Activated CD4-positive, alpha-beta T cell treated with anti-CD3 and anti-CD28 coated beads, Interleukin-2, amount 10 ng/mL, durations not matched to agents 24 days and 14 days (primary cell): ENCODE data around the gene SRP54. TPM values are rescaled to one million over a fixed set of nuclear protein-coding genes. Genes with fewer than 3 reads are reported as not detected.
A peak's percentile ranks its signal among the peaks of the same experiment; 100 is the strongest.

Source experiments
- DNase-seq: peaks from one replicate; pipeline ENCODE4 v3.0.0; 2022
- H3K27ac Mint-ChIP-seq: one replicate; pipeline ENCODE4 v1.8.0; 2022; ENCODE audit warnings: mild to moderate bottlenecking, mixed read lengths
- H3K27me3 Mint-ChIP-seq: one replicate; pipeline ENCODE4 v1.8.0; 2022; ENCODE audit warnings: mixed read lengths
- H3K36me3 Mint-ChIP-seq: one replicate; pipeline ENCODE4 v1.8.0; 2022; ENCODE audit warnings: low read depth, mild to moderate bottlenecking, mixed read lengths
- H3K4me1 Mint-ChIP-seq: one replicate; pipeline ENCODE4 v1.8.0; 2021; ENCODE audit warnings: mixed read lengths
- H3K4me3 Mint-ChIP-seq: one replicate; pipeline ENCODE4 v1.8.0; 2022; ENCODE audit warnings: mild to moderate bottlenecking, moderate library complexity, mixed read lengths
- H3K9me3 Mint-ChIP-seq: one replicate; pipeline ENCODE4 v1.8.0; 2021; ENCODE audit warnings: mixed read lengths
- intact Hi-C: fragments of 100-400 bp; cut with micrococcal nuclease; formaldehyde crosslinking; loops from one replicate; pipeline ENCODE4 v1.15.1; 2023
- total RNA-seq: library from RNA; stranded (reverse); gene quantifications from 2 replicates; pipeline ENCODE4 v1.2.3, GENCODE V29; 2022

SRP54 gene
- total RNA-seq, 1 donor from 2014 or later = 73.6 TPM

DNA sequence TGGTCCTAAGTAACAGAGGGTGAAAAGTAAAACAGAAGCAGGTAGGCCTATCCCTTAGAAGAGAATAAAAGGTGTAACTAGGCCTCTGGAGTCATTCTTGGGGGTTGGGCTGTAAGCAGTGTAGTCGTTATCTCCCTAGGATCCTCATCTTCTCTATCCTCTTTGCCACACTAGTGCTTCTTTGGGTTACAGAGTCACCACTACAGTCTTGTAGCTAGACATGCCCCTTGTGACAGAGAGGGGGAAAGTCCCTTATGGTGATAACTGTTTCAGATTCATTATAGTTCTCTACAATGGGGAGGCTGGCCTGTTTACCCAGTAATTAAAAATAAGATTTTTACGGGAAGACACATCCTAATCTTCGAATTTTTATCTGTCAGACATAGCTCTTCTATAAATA is 16.4 kb upstream of the SRP54 start:
- H3K36me3 Mint-ChIP-seq = peaks cover 27% of the 10 kb centered on the region
- peaks cover 14% of the 10 kb centered on the region for H3K4me1 Mint-ChIP-seq
- no peak overlapping the region for H3K4me3 Mint-ChIP-seq
- H3K9me3 Mint-ChIP-seq = no peaks in the 10 kb centered on the region
- intact Hi-C loops = no loop called here
- no peaks in the 10 kb centered on the region for H3K27me3 Mint-ChIP-seq
- peak; percentile 64 for DNase-seq
- peak overlapping the region; percentile 39 for H3K27ac Mint-ChIP-seq

DNA sequence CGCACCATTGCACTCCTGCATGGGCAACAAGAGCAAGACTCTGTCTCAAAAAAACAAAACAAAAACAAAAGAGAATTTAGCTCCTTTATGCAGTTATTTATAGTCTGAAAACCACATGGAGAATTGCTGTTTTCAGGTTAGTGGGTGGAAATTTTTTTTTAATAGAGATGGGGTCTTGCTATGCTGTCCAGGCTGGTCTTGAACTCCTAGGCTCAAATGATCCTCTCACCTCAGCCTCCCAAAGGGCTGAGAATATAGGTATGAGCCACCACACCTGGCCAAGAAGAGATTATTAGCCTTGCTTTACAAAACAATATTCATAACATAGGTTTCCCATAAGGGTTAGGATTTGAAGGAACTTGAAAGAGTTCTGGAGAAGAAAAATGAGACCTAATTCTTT is 12.1 kb upstream of the SRP54 start:
- Mint-ChIP-seq H3K27ac (no peak overlapping the region), H3K4me3 (no peak overlapping the region), H3K27me3 (no peaks in the 10 kb centered on the region), H3K4me1 (peaks cover 16% of the 10 kb centered on the region), H3K36me3 (peaks cover 31% of the 10 kb centered on the region), H3K9me3 (no peaks in the 10 kb centered on the region)
- DNase-seq = no peak
- intact Hi-C loops = no loop called here

DNA sequence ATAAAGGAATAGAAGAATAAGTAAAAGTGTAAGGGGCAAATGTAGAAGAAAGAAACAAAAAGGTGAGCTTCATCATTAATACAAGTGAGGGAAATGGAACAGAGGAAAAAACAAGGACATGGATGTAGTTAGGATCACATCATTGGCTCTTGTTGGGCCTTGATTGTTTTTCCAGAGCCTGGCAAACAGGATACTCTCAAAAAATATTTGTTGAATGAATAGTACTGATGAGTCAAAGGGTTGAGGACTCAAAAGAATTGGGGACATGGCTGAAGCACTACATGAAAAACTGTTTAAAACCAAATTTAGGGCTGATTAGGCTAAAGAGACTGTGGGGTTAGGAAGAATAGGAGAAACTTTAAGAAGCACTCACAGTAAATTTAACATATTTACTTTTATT is 11.4 kb upstream of the SRP54 start:
- H3K9me3 Mint-ChIP-seq = no peaks in the 10 kb centered on the region
- no peak overlapping the region for H3K27ac Mint-ChIP-seq
- DNase-seq = no peak
- no peak overlapping the region for H3K4me3 Mint-ChIP-seq
- no peaks in the 10 kb centered on the region for H3K27me3 Mint-ChIP-seq
- intact Hi-C loops = no loop called here
- H3K36me3 Mint-ChIP-seq = peaks cover 26% of the 10 kb centered on the region
- peaks cover 13% of the 10 kb centered on the region for H3K4me1 Mint-ChIP-seq

GRCh38 chr14:34971801-34972200 is 11.0 kb upstream of the SRP54 start:
- H3K9me3 Mint-ChIP-seq = no peaks in the 10 kb centered on the region
- H3K36me3 Mint-ChIP-seq = peaks cover 25% of the 10 kb centered on the region
- no peaks in the 10 kb centered on the region for H3K27me3 Mint-ChIP-seq
- no peak overlapping the region for H3K27ac Mint-ChIP-seq
- H3K4me3 Mint-ChIP-seq = no peak overlapping the region
- peaks cover 9% of the 10 kb centered on the region for H3K4me1 Mint-ChIP-seq
- intact Hi-C loops = no loop called here
- DNase-seq = no peak

DNA sequence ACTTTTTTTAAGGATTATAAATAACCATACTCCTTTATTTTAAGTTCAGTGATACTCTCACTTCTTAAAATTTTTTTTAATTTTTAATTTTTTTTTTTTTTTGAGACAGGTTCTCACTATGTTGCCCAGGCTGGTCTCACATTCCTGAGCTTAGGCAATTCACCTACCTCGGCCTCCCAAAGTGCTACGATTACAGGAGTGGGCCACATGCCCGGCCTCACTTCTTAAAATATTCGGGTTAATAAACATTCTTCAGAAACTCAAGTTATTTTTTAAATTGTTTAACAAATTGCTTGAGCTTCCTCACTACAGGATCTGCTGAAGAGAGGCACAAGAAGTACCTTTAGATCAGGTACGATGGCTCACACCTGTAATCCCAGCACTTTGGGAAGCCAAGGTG is 4.3 kb upstream of the SRP54 start:
- intact Hi-C loops = no loop called here
- no peak overlapping the region for H3K4me3 Mint-ChIP-seq
- no peak for DNase-seq
- peaks cover 4% of the 10 kb centered on the region for H3K36me3 Mint-ChIP-seq
- H3K27ac Mint-ChIP-seq = no peak overlapping the region
- H3K27me3 Mint-ChIP-seq = no peaks in the 10 kb centered on the region
- no peaks in the 10 kb centered on the region for H3K9me3 Mint-ChIP-seq
- H3K4me1 Mint-ChIP-seq = peaks cover 6% of the 10 kb centered on the region

DNA sequence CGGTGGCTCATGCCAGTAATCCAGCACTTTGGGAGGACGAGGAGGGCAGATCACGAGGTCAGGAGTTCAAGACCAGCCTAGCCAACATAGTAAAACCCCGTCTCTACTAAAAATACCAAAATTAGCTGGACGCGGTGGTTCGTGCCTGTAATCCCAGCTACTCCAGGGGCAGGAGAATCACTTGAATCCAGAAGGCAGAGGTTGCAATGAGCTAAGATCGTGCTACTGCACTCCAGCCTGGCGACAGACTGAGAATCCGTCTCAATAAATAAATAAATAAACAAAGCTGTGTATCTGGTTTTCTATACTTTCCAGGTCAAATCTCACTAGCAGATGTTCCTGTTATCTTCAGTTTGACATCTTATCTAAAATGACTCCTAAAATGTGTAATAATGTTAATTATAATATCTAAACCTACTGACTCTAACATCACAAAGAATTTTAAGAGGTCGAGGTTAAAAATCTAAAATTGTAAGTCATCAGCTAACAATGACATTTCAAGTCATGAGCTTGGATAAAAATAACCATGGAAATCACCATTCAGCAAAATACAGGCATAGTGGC is 2.4 kb upstream of the SRP54 start:
- Mint-ChIP-seq H3K4me1 (peaks cover 7% of the 10 kb centered on the region), H3K4me3 (peak overlapping the region; percentile 42)

DNA sequence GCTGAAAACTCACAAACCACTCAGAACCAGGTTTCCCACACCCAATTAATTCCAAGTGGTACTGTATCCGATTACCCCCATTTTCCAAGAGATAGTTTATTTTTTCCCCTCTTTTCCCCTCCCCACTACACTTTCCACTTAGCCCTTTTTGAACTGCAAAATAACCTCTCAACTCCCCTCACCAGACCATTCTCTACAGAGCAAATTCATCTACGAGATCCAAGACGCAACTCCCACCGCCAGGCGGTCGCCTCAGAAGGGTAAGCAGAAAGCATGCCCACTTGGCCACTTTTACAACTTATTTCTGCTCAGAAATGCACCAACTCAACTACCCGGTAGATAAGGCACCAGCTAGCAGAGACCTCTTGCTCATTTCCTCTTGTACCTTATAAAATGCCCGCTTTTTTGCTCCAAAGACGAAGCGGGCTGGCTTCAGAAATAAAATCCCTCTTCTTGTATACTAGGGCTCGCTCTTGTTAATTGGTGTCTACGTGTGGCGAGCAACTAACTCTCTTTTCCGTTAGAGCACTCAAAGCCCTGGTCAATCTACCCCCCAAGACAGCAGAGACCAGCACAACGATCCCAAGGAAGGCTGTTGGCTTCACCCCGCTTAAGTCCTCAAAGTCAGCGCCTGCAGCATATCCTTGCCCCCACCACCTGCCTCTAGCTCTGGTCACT is 910 bp upstream of the SRP54 start:
- H3K9me3 Mint-ChIP-seq = no peaks in the 10 kb centered on the region
- no peak overlapping the region for H3K4me3 Mint-ChIP-seq
- H3K27ac Mint-ChIP-seq = no peak overlapping the region
- no peaks in the 10 kb centered on the region for H3K27me3 Mint-ChIP-seq
- peak; percentile 82 for DNase-seq
- intact Hi-C loops = loop anchor here (1.0 to 5.0 kb wide), 11 partner anchors 51 to 825 kb away; partner anchors contain the start of genes FAM177A1, NFKBIA, PRORP and PSMA6
- H3K36me3 Mint-ChIP-seq = peaks cover 20% of the 10 kb centered on the region
- H3K4me1 Mint-ChIP-seq = peaks cover 14% of the 10 kb centered on the region

More for the DNA sequence above, 2.4 kb upstream of the SRP54 start:
- no peaks in the 10 kb centered on the region for H3K9me3 Mint-ChIP-seq
- no peaks in the 10 kb centered on the region for H3K27me3 Mint-ChIP-seq
- peaks cover 15% of the 10 kb centered on the region for H3K36me3 Mint-ChIP-seq
- DNase-seq = no peak
- no peak overlapping the region for H3K27ac Mint-ChIP-seq
- intact Hi-C loops = loop anchor here (5.0 kb wide), 4 partner anchors 123 to 827 kb away; partner anchors contain the start of genes RALGAPA1 and SNX6

GRCh38 chr14:34983148-34983760 is 462 bp downstream of the SRP54 start:
- H3K27ac Mint-ChIP-seq = no peak overlapping the region
- H3K27me3 Mint-ChIP-seq = no peaks in the 10 kb centered on the region
- H3K4me1 Mint-ChIP-seq = peaks cover 17% of the 10 kb centered on the region
- no peak overlapping the region for H3K4me3 Mint-ChIP-seq
- no peak for DNase-seq
- intact Hi-C loops = loop anchor here (2.0 to 5.0 kb wide), 5 partner anchors 52 to 824 kb away; partner anchors contain the start of genes RALGAPA1 and SNX6
- H3K36me3 Mint-ChIP-seq = peaks cover 20% of the 10 kb centered on the region
- H3K9me3 Mint-ChIP-seq = no peaks in the 10 kb centered on the region

- Mint-ChIP-seq H3K27me3 (no peaks in the 10 kb centered on the region), H3K36me3 (peaks cover 20% of the 10 kb centered on the region), H3K4me1 (peaks cover 17% of the 10 kb centered on the region), H3K9me3 (no peaks in the 10 kb centered on the region), H3K27ac (no peak overlapping the region), H3K4me3 (no peak overlapping the region)
- DNase-seq = no peak
- intact Hi-C loops = loop anchor here (2.0 to 5.0 kb wide), 5 partner anchors 53 to 824 kb away; partner anchors contain the start of genes RALGAPA1 and SNX6
Measured at GRCh38 chr14:34983786-34984185, 994 bp downstream of the SRP54 start.

GRCh38 chr14:34985740-34986139 is 2.9 kb downstream of the SRP54 start:
- H3K4me1 Mint-ChIP-seq = peaks cover 15% of the 10 kb centered on the region
- peaks cover 20% of the 10 kb centered on the region for H3K36me3 Mint-ChIP-seq
- H3K4me3 Mint-ChIP-seq = peak overlapping the region; percentile 66
- no peak overlapping the region for H3K27ac Mint-ChIP-seq
- intact Hi-C loops = no loop called here
- no peaks in the 10 kb centered on the region for H3K27me3 Mint-ChIP-seq
- no peak for DNase-seq
- H3K9me3 Mint-ChIP-seq = no peaks in the 10 kb centered on the region

- no peak for DNase-seq
- H3K27ac Mint-ChIP-seq = no peak overlapping the region
- no peaks in the 10 kb centered on the region for H3K9me3 Mint-ChIP-seq
- no peak overlapping the region for H3K4me3 Mint-ChIP-seq
- intact Hi-C loops = no loop called here
- H3K27me3 Mint-ChIP-seq = no peaks in the 10 kb centered on the region
- H3K4me1 Mint-ChIP-seq = peaks cover 15% of the 10 kb centered on the region
- H3K36me3 Mint-ChIP-seq = peaks cover 24% of the 10 kb centered on the region
Measured at GRCh38 chr14:34987180-34987579, 4.4 kb downstream of the SRP54 start.

DNA sequence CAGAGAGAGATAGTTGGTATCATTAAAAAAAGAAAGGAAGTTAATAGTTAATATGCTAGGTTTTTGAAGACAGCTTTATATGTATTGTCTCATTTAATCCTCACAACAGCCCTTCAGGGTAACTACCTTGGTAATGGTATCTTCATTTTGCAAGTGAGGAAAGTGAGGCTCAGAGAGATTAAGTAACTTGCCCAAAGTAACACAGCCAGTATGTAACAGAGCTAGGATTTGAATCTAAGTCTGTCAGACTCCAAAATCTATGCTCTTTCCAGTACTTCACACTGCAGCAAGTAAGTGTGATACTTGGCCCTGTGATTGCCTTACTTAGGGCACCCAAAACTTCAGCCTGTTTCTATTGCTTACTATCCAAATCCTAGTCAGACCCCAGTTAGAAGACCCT is 7.0 kb downstream of the SRP54 start:
- Mint-ChIP-seq H3K27me3 (no peaks in the 10 kb centered on the region), H3K36me3 (peaks cover 16% of the 10 kb centered on the region), H3K4me3 (no peak overlapping the region), H3K9me3 (no peaks in the 10 kb centered on the region), H3K27ac (no peak overlapping the region), H3K4me1 (peaks cover 22% of the 10 kb centered on the region)
- intact Hi-C loops = no loop called here
- no peak for DNase-seq

- no peaks in the 10 kb centered on the region for H3K27me3 Mint-ChIP-seq
- H3K4me1 Mint-ChIP-seq = peaks cover 12% of the 10 kb centered on the region
- intact Hi-C loops = no loop called here
- H3K9me3 Mint-ChIP-seq = no peaks in the 10 kb centered on the region
- H3K27ac Mint-ChIP-seq = no peak overlapping the region
- DNase-seq = no peak
- H3K4me3 Mint-ChIP-seq = no peak overlapping the region
- H3K36me3 Mint-ChIP-seq = peaks cover 10% of the 10 kb centered on the region
Measured at GRCh38 chr14:34993426-34993825, 10.6 kb downstream of the SRP54 start.

DNA sequence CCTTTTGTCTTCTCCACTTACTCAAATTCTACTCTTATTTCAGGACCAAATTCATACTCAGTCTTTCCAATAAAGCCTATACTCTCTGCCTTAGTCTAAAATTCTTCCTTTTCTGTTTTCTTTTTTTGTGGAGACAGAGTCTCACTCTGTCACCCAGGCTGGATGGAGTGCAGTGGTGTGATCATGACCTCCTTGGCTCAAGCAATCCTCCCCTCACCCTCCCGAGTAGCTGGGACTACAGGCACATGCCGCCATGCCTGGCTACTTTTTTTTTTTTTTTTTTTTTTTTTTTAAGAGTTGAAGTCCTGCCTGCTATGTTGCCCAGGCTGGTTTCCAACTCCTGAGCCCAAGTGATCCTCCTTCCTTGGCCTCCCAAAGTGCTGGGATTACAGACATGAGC is 11.9 kb downstream of the SRP54 start:
- no peak for DNase-seq
- intact Hi-C loops = no loop called here
- no peak overlapping the region for H3K4me3 Mint-ChIP-seq
- peaks cover 12% of the 10 kb centered on the region for H3K4me1 Mint-ChIP-seq
- no peak overlapping the region for H3K27ac Mint-ChIP-seq
- H3K9me3 Mint-ChIP-seq = no peaks in the 10 kb centered on the region
- peaks cover 12% of the 10 kb centered on the region for H3K36me3 Mint-ChIP-seq
- H3K27me3 Mint-ChIP-seq = no peaks in the 10 kb centered on the region
